ENCODE data around the gene ACP3.
"Not testable (repeated sequence)": the region's sequence is repeated elsewhere in the genome, so short reads cannot be mapped to it uniquely, and the experiment has no call there.

Gene ACP3

GRCh38 chr3:132376945-132377354 is 59.7 kb downstream of the ACP3 start:
- DNase-seq = not testable (repeated sequence)

DNA sequence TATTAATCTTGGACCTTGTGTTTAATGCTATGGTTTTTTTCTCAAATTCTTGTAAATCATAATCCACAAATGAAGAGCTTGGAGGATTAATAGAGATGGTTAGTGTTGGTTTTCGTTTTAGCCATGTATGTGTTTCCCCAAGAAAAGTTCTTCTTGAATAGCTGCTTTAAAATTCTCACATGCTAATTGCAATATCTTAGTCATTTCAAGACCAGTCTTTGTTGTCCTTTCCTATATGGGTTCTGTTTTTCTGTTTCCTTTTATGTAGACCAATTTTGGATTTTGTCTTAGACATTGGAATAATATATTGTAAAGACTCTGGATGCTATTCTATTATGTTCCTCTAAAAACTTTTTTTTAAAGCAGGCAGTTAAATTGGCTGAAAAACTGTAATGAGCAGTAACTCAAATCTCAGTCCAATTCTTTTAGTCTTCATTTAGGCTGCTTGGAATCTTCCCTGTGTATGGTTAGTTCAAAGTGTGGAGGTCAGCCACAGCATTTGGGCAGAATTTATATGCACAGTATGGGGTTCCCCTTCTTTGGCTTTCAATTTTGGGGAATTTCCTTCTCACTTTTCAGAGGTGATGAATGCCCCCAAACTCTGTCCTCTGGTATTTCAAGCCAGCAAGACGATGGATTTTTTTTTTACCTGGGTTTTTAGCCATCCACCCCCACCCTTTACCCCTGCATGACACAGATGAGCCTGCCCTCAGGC is 61.0 kb downstream of the ACP3 start:
- no peak for DNase-seq

DNA sequence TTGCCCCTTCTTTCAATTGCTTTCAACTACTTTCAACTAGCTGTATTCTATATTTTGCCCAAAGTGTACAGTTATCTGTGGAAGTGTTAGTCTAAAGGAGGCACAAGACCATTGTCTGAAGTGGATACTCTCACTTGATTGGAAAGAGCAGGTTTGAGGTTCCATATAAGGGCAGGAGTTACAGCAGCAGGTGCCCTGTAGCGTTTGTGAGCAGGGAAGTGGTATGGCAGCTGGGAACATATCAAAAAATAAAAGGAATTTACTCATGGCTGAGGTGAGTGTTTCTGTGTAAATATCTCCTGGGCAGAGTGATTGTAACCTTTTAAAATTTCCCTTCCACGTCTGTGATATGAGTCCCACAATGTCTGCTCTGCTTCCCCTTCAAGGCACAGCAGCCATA is 61.6 kb downstream of the ACP3 start:
- no peak for DNase-seq

DNA sequence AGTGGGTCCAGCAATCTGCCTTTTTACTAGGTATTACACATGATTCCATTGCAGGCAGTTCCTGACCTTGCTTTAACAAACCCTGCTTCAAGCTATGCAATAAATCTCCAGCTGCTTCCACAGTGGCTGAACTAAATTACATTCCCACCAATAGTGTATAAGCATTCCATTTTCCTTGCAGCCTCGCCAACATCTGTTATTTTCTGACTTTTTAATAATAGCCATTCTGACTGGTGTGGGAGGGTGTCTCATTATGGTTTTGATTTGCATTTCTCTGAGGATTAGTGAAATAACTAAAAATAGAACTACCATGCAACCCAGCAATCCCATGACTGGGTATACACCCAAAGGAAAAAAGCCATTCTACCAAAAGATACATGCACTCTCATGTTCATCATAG is 63.7 kb downstream of the ACP3 start:
- no peak for DNase-seq

DNA sequence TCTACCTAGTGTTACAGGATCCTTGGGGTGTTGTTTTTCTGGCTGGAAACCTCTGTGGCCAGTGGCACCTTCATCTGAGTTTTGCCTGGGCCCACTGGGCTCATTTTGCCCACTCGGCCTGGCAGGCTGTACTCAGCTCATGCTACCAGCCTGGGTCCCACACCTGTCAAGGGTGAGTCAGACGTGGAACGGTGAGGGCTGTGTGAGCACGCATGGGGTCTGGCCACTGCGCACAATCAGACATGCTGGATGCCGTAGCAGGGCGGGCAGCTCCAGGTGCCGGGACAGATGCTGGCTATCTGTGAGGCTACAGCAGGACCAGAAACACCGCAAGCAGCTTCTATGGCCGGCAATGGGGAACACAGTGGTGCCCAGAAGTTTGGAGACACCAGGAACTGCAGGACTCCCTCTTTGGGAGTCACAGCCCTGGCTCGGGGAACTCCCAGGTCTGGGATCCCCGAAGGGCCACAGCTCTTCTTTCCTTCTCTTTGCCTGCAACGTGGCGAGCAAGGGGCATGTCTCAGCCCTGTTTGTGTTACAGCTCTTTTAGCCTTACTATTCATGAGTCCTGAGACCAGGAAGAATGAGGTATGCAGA is 64.2 kb downstream of the ACP3 start:
- DNase-seq = no peak

- no peak for DNase-seq
These were observed 65.1 kb downstream of the ACP3 start for GRCh38 chr3:132382267-132382666.

- DNase-seq = no peak
These were observed 65.5 kb downstream of the ACP3 start for GRCh38 chr3:132382688-132383194.

DNA sequence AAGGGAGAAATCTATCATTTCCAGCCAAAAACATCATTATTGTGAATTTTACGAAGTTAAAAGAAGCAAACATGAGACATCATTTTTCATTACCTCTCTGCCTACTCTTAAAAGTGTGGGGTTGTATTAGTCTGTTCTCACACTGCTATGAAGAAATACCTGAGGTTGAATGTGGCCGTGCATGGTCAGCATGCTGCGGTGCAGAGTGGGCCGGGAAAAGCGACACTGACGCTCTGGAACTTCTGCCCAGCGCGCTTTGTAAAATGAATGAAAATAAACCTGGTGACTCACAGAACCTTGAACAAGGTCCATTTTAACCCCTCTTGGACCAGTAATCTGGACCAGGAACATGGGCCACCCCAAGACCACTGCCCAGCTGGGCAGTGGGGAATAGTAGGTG is 69.1 kb downstream of the ACP3 start:
- no peak for DNase-seq

- DNase-seq = not testable (repeated sequence)
These were observed 75.5 kb downstream of the ACP3 start for GRCh38 chr3:132392675-132393074.

- DNase-seq = no peak
These were observed 77.1 kb downstream of the ACP3 start for GRCh38 chr3:132394320-132394719.

GRCh38 chr3:132395126-132395525 is 77.9 kb downstream of the ACP3 start:
- DNase-seq = no peak

- no peak for DNase-seq
These were observed 79.0 kb downstream of the ACP3 start for GRCh38 chr3:132396255-132396654.

DNA sequence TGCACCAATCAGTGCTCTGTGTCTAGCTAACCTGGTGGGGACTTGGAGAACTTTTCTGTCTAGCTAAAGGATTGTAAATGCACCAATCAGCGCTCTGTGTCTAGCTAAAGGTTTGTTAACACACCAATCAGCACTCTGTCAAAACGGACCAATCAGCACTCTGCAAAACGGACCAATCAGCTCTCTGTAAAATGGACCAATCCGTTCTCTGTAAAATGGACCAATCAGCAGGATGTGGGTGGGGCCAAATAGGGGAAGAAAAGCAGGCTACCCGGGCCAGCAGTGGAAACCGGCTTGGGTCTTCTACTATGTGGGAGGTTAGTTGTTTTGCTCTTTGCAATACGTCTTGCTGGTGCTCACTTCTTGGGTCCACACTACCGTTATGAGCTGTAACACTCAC is 79.6 kb downstream of the ACP3 start:
- DNase-seq = not testable (repeated sequence)

DNA sequence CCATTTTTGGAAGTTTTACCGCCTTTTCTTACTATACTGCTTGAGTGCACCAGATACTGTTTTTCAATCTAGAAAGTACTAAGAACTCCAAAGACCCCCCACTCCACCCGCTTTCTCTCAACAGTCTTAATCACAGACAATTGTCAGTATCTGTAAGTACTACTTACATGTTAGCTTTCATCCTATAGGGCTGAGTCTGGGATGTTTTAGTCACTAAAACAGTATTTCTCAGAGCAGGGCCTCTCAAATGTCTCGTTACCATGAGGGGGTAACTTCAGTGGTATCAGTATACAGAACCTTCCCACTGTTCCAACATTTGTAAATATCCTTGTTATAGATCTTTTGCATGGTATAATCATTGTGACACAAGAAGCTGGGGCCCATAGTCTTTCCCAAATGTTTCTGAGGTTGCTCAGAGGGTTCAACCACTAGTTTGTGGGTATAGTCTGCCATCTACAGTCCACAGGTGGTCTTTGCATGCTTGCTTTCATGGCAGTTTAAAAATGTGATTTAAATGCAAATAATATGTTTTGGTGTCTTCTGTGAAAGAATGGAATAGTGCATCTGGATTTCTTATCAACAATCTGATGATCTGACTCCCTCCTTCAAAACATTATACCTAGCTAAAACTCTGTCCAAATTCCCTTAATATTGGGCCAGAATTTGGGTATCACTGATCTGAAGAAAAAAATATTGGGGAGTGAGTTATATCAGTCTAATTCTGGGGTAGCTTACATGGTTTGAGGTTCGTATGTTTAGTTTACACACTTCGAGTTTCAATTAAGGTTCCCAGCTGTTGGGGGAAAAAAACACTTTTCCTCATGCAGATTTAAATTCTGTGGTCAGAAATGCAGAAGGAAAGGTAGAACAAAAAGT is 82.1 kb downstream of the ACP3 start:
- peak; percentile 47 for DNase-seq

DNA sequence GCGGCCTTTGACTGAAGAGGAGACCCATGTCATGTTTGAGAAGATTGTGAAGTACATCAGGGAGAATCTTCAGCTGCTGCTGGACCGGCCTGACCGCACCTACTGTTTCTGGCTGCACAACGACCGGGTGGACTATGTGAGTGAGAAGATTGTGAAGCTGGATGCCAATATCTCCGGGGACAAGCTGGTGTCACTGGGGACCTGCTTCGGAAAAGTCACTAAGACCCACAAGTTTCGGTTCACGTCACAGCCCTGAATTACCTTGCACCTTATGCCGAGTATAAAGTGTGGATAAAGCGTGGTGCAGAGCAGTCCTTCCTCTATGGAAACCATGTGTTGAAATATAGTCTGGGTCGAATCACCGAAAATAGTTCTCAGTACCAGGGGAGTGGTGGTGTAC is 84.0 kb downstream of the ACP3 start:
- no peak for DNase-seq

DNA sequence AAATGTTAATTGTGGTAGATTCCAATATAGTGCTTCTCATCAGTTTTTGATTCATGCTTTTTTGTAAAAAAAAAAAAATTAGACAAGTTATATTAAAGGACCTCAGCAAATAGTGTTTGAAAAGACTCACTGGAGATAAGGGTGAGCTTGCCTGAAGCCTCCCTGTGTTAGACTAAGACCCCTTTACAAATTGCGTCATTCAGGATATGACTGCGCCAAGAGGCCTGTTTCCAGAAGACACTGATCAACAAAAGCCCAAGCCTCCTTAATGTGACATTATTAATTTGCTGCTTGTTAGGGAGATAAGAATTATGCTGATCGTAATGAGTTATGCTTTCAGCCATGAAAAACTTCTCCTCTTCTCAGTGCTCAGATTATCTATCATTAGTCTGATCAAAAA is 87.1 kb downstream of the ACP3 start:
- DNase-seq = no peak

GRCh38 chr3:132405188-132405587 is 88.0 kb downstream of the ACP3 start:
- DNase-seq = no peak

DNA sequence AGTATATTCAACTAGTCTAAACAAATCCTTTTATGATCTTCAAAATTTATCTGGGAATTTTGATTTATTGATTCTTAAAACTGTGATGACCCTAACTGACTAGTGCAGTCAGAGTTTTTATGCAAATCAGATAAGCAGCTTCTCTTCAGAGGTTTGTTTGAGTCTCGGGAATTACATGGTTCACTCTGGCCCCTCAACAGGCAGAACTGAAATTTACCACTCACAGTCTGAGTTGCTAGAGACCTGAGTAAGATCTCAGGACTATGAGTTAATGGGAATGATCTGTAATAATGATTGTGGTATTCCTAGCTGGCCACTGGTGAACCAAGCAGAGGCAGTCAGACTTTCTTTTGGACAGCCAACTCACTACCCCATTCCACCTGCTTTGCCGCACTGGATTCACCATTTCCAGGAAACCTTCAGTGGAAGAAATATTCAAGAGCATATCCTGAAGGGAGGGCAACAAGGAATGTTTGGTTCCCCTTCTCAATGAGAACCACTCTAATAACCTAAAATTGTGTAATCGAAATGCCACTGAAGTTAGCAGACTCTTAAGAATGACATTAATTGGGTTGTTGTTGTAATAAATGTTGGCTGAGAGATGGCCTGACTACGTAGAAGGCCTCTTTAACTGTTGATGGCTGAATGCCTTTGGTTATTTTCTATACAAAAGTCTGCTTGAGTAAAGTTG is 88.5 kb downstream of the ACP3 start:
- DNase-seq = no peak

GRCh38 chr3:132406587-132406986 is 89.4 kb downstream of the ACP3 start:
- DNase-seq = no peak

GRCh38 chr3:132407025-132407424 is 89.8 kb downstream of the ACP3 start:
- no peak for DNase-seq
